ENCODE data around the gene CTSZ. TPM values are rescaled to one million over a fixed set of nuclear protein-coding genes. Genes with fewer than 3 reads are reported as not detected.
"Not testable (repeated sequence)": the region's sequence is repeated elsewhere in the genome, so short reads cannot be mapped to it uniquely, and the experiment has no call there.

The CTSZ gene
- total and polyA plus RNA-seq, 3 donors from 2014 or later, result 49.4 to 120 (median 77.4) TPM

GRCh38 chr20:59043698-59044097 lies 36.6 kb upstream of the CTSZ start:
- H3K27ac ChIP-seq, result peak overlapping the region in 1 of 2 donors; percentile 42
- DNase-seq, result no peak
- intact Hi-C loops (cut with DNase I; ENCODE audit: low total_unique reads), result no loop called here
- no peaks in the 10 kb centered on the region for H3K27me3 ChIP-seq
- no peaks in the 10 kb centered on the region for H3K9me3 ChIP-seq
- no peak for TF ChIP-seq POLR2A (IDR thresholded peaks at IDR 0.05)
- peaks cover 14% of the 10 kb centered on the region for H3K4me1 ChIP-seq
- no peaks in the 10 kb centered on the region for H3K36me3 ChIP-seq (ENCODE audit: low read depth, missing control alignments)
- 48 to 77% methylated on average over 3 of the region's 3 CpGs for WGBS, 2 donors
- peak overlapping the region in 1 of 2 donors; percentile 88 for H3K4me3 ChIP-seq

- Histone ChIP-seq H3K27me3 (no peaks in the 10 kb centered on the region), H3K36me3 (ENCODE audit: low read depth, missing control alignments) (no peaks in the 10 kb centered on the region), H3K4me3 (peak overlapping the region; percentile 67 to 88), H3K4me1 (peaks cover 14% of the 10 kb centered on the region), H3K27ac (peak overlapping the region; percentile 71 to 74), H3K9me3 (no peaks in the 10 kb centered on the region)
- no peak for TF ChIP-seq POLR2A (IDR thresholded peaks at IDR 0.05)
- TF ChIP-seq CTCF (IDR thresholded peaks at IDR 0.05), result peak in 1 of 3 experiments; percentile 37
- 14 to 58% methylated on average over 10 to 48 of the region's 66 CpGs for WGBS, 2 donors
- DNase-seq, result peak; percentile 93
- intact Hi-C loops (cut with DNase I; ENCODE audit: low total_unique reads), result no loop called here
Measured at GRCh38 chr20:59042796-59043631, 36.0 kb upstream of the CTSZ start.

GRCh38 chr20:59042151-59042795 lies 35.2 kb upstream of the CTSZ start, which contains the start of gene PRELID3B:
PRELID3B (minus strand) TSS chr20:59042786; CDS start chr20:59042730, 56 bp downstream.
- H3K9me3 ChIP-seq, result no peaks in the 10 kb centered on the region
- intact Hi-C loops (cut with DNase I; ENCODE audit: low total_unique reads), result no loop called here
- 1 to 3% methylated on average over 21 to 36 of the region's 50 CpGs for WGBS, 2 donors
- peak within 1 kb of the TSS; percentile 67 to 88 for H3K4me3 ChIP-seq
- no peaks in the 10 kb centered on the region for H3K27me3 ChIP-seq
- TF ChIP-seq CTCF (IDR thresholded peaks at IDR 0.05), result no peak
- TF ChIP-seq POLR2A (IDR thresholded peaks at IDR 0.05), result no peak
- H3K27ac ChIP-seq, result peak within 1 kb of the TSS; percentile 71 to 74
- peaks cover 14% of the 10 kb centered on the region for H3K4me1 ChIP-seq
- peak; percentile 42 for DNase-seq
- H3K36me3 ChIP-seq (ENCODE audit: low read depth, missing control alignments), result no peaks in the 10 kb centered on the region

GRCh38 chr20:59041487-59041886 lies 34.4 kb upstream of the CTSZ start:
- H3K9me3 ChIP-seq; H3K27me3 ChIP-seq; DNase-seq; H3K36me3 ChIP-seq (ENCODE audit: low read depth, missing control alignments); intact Hi-C loops (cut with DNase I; ENCODE audit: low total_unique reads): not testable (repeated sequence)
- Histone ChIP-seq H3K27ac (peak overlapping the region in 1 of 2 donors; percentile 71), H3K4me1 (peaks cover 14% of the 10 kb centered on the region), H3K4me3 (peak overlapping the region in 1 of 2 donors; percentile 88)
- WGBS, 2 donors, result 62 to 76% methylated on average over 16 of the region's 16 CpGs

GRCh38 chr20:59040667-59041066 lies 33.6 kb upstream of the CTSZ start:
- Histone ChIP-seq H3K4me3 (no peak overlapping the region), H3K9me3 (no peaks in the 10 kb centered on the region), H3K4me1 (peaks cover 14% of the 10 kb centered on the region), H3K27ac (no peak overlapping the region), H3K36me3 (ENCODE audit: low read depth, missing control alignments) (no peaks in the 10 kb centered on the region), H3K27me3 (no peaks in the 10 kb centered on the region)
- 80 to 85% methylated on average over 5 of the region's 5 CpGs for WGBS, 2 donors
- DNase-seq, result no peak
- intact Hi-C loops (cut with DNase I; ENCODE audit: low total_unique reads), result no loop called here
- TF ChIP-seq CTCF (IDR thresholded peaks at IDR 0.05) (no peak), POLR2A (IDR thresholded peaks at IDR 0.05) (no peak)
